NCI-H510A treated with DMSO at 0.1 percent for 48 hours (cell line): Measurements from ENCODE around the gene MYO1E.
"Not testable (repeated sequence)": the region's sequence is repeated elsewhere in the genome, so short reads cannot be mapped to it uniquely, and the experiment has no call there.

ENCODE experiments used
- DNase-seq: peaks from one replicate; lab custom pipeline; 2025; lab: John Stamatoyannopoulos, UW

Gene MYO1E

DNA sequence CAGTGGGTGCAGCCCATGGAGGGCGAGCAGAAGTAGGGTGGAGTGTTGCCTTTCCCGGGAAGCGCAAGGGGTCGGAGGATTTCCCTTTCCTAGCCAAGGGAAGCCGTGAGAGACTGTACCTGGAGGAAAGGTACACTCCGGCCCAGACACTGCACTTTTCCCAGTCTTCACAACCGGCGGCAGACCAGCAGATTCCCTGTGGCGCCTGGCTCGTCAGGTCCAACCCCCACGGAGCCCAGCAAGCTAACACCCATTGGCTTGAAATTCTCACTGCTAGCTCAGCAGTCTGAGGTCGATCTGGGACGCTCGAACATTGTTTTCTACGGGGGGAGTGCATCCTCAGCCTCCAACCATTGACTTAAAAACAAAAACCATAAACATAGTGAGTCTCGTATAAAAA is 241.2 kb downstream of the MYO1E start:
- DNase-seq = no peak

DNA sequence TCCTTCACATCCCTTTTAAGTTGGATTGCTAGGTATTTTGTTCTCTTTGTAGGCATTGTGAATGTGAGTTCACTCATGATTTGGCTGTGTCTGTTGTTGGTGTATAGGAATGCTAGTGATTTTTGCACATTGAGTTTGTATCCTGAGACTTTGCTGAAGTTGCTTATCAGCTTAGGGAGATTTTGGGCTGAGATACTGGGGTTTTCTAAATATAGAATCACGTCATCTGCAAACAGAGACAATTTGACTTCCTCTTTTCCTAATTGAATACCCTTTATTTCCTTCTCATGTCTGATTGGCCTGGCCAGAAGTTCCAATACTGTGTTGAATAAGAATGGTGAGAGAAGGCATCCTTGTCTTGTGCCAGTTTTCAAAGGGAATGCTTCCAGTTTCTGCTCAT is 245.4 kb downstream of the MYO1E start:
- not testable (repeated sequence) for DNase-seq

- not testable (repeated sequence) for DNase-seq
Observed at GRCh38 chr15:59125683-59126082, 247.0 kb downstream of the MYO1E start.

GRCh38 chr15:59124261-59124660 is 248.4 kb downstream of the MYO1E start:
- DNase-seq = peak; percentile 6

DNA sequence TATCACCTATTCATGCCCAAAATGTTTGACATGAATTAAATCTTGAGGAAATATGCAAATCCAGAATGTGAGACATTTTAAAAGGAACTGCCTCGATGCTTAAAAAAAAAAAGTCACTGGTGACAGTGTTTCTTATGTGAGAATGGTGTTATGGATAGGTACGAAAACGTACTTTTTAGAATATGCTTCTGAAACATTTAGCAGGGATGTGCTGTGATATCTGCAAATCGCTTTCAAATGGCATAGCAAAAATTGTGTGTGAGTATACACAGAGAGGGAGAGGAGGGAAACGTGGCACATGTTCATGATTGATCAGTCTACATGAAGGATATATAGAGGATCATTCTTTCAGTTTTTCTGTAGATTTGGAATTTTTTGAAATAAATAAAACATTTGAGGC is 251.7 kb downstream of the MYO1E start:
- no peak for DNase-seq

- no peak for DNase-seq
Observed at GRCh38 chr15:59119625-59120024, 253.0 kb downstream of the MYO1E start.

GRCh38 chr15:59116771-59117170 is 255.9 kb downstream of the MYO1E start:
- no peak for DNase-seq

- DNase-seq = no peak
Observed at GRCh38 chr15:59116141-59116540, 256.5 kb downstream of the MYO1E start.

DNA sequence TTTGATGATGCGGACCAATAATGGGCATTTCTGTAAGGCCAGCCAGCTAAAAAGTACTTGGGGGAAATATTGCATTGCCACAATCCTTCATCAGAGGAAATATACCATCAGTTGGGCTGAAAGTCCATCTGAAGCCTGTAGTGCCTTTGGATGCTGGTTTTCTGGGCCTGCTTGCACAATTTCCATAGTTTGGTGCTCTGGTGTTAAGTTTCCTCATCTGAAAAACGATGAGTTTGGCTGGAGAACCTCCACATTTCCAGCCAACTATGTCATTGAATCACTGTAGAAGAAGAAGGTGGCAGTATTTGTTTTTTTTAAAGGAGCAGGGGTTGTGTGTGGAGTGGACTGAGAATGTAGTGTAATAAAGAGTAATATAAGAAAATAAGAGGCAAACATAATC is 257.6 kb downstream of the MYO1E start:
- DNase-seq = no peak

GRCh38 chr15:59111251-59111650 is 261.4 kb downstream of the MYO1E start:
- no peak for DNase-seq

DNA sequence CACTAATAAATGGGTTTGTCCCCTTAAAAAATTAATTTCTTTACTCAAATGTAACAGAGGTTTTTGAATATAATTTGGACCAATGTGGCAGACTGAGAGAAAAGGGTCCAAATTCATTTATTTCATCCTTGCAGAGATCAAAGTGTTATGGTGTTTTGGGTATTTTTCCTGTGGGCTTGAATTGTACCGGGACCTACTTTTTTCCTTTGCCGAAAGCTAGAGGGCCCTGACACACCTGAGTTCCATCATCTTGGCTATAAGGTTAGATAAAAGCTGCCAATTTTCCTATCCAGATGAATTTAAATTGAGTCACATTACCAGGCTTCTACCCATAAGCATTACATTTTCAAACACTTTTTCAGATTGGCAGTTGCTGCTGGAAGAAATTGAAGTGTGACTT is 266.8 kb downstream of the MYO1E start:
- no peak for DNase-seq

DNA sequence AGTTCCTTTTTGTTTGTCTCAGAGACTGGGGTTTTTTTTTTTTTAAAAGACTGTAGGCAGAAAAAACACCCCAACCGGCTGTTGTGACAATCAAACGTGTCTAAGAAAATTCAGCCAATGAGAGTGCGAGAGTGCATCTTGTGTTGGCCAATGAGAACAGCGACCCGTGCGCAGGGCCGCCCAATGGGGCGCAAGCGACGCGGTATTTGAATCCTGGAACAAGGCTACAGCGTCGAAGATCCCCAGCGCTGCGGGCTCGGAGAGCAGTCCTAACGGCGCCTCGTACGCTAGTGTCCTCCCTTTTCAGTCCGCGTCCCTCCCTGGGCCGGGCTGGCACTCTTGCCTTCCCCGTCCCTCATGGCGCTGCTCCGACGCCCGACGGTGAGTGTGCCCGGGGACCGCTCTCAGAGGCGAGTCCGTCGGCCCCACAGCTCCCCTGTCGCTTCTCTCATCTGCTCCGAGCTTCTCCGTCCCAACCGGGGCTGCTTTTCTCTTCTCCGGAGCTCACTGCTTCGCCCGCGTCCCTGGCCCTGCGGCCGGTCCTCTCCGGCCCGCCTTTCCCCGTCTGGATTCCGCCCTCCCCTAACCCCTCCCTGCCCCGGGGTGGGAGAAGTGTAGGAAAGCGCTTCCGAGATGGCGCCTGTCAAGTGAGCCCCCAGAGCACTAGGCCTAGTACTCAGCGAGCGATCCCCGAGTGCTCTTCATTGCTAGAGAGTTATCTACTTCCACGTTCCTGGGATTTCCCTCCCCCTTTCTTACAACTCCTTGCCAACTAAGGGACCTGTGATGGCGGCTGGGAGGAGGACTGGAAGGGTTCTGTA is 267.5 kb downstream of the MYO1E start, which contains the start of gene CCNB2:
Gene CCNB2 (plus strand): TSS at position 235 of the 821 bp plus-strand sequence. CDS start 123 bp downstream, at position 358.
- peak; percentile 78 for DNase-seq

- peak; percentile 48 for DNase-seq
Observed at GRCh38 chr15:59104602-59104911, 268.1 kb downstream of the MYO1E start.

DNA sequence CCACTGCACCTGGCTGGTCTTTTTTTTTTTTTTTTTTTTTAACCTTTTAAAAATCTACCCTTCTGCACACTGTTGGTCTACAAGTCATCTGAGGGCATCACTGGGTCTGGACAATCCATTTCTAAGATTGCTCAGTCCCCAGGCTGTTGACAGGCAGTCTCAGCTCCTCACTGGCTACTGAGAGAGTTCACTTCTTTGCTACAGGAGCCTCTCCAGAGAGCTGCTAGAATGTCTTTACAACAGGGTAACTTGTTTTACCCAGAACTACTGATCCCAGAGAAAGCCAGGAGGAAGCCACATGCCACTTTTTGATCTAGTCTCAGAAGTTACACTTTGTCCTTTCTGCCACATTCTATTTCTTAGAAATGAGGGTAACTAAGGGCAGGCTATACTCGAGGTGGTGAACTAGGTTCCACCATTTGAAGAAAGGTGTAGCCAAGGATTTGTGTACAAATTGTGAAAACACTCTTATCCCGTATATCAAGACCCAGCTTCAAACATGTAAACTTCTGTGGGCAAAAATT is 273.4 kb downstream of the MYO1E start:
- DNase-seq = no peak

GRCh38 chr15:59096429-59096828 is 276.2 kb downstream of the MYO1E start:
- DNase-seq = no peak

GRCh38 chr15:59094077-59094476 is 278.6 kb downstream of the MYO1E start:
- no peak for DNase-seq

DNA sequence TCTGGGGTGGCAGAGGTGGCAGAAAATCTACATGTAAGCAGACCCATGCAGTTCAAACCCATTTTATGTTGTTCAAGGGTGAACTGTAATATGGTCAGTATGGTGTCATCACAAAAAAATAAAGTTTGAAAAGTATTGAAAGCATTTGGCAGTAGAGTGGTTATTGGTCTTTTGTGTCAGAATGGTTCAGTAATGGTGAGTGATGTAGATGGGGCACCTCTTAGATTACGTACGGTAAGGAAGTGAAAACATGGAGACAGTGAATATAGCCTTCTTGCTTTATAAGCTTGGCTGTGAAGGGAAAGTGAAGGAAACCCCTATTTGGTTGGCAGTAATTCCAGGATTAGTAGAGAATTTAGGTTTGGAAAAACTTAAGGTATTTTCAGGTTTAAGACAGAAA is 284.9 kb downstream of the MYO1E start:
- no peak for DNase-seq
